Panc1 (cell line): Measurements from ENCODE around the gene EMC1. TPM values are rescaled to one million over a fixed set of nuclear protein-coding genes. Genes with fewer than 3 reads are reported as not detected.

Experiments used
- ATAC-seq: fragments of 200-7000 bp; cut with Tn5 transposase; 2 replicates; pipeline ENCODE4 v1.9.1; 2020; ENCODE audit warnings: mild to moderate bottlenecking, moderate library complexity
- BruUV-seq: library from RNA; stranded (reverse); fragments of 400-500 nt; replicated peaks from 2 replicates; lab custom pipeline; 2021; lab: Mats Ljungman, UMichigan
- CTCF ChIA-PET: fragments of 300-600 bp; sonication (Branson Sonifier 250); formaldehyde crosslinking; loops from one replicate; lab custom pipeline; 2022; ENCODE audit warnings: antibody characterized with exemption; lab: Charles Lee
- POLR2A ChIA-PET: fragments of 300-600 bp; sonication (Branson Sonifier 250); formaldehyde crosslinking; loops from one replicate; lab custom pipeline; 2022; ENCODE audit warnings: antibody characterized with exemption; lab: Charles Lee
- DNase-seq: peaks from one replicate; pipeline ENCODE4 v3.0.0-alpha.2; 2010; ENCODE audit warnings: low read depth, low spot score
- H3K27ac ChIP-seq: 2 replicates; pipeline ENCODE4 v1.5.1; 2011; ENCODE audit warnings: mild to moderate bottlenecking, low read length, inconsistent platforms
- H3K27me3 ChIP-seq: fragments of 200-500 bp; sonication (Bioruptor generic); 2 replicates; pipeline ENCODE4 v1.6.0; 2014; ENCODE audit warnings: low read length, inconsistent platforms; ENCODE audit not compliant: control insufficient read depth, insufficient read depth
- H3K36me3 ChIP-seq: fragments of 200-500 bp; sonication (Bioruptor generic); 2 replicates; pipeline ENCODE4 v1.5.1; 2014; ENCODE audit warnings: inconsistent platforms, mild to moderate bottlenecking, low read length, moderate library complexity; ENCODE audit not compliant: control insufficient read depth, insufficient read depth
- H3K4me1 ChIP-seq: 2 replicates; pipeline ENCODE4 v1.5.1; 2011; ENCODE audit warnings: inconsistent platforms, mild to moderate bottlenecking, low read length, moderate library complexity; ENCODE audit not compliant: control insufficient read depth, insufficient read depth
- H3K4me3 ChIP-seq, 2 experiments: 2 replicates each; pipeline ENCODE4 v1.5.1; 2011 to 2012; ENCODE audit warnings: low read depth in 2 of 2, low read length in 2 of 2, mild to moderate bottlenecking in 2 of 2, inconsistent platforms in 1 of 2, moderate library complexity in 1 of 2
- H3K9me3 ChIP-seq: fragments of 200-500 bp; sonication (Bioruptor generic); 2 replicates; pipeline ENCODE4 v1.5.1; 2014; ENCODE audit warnings: low read depth, mild to moderate bottlenecking, inconsistent platforms, low read length, moderate library complexity; ENCODE audit not compliant: control insufficient read depth, insufficient read depth
- POLR2AphosphoS5 ChIP-seq: IDR thresholded peaks from 2 replicates; pipeline ENCODE4 v1.6.1; 2012; ENCODE audit warnings: mild to moderate bottlenecking, low read depth, low read length, moderate library complexity
- SIN3A ChIP-seq: IDR thresholded peaks from 2 replicates; pipeline ENCODE4 v1.6.1; 2012; ENCODE audit warnings: low read depth, mild to moderate bottlenecking, low read length, moderate library complexity, borderline replicate concordance; ENCODE audit not compliant: insufficient read depth
- TCF7L2 ChIP-seq: IDR thresholded peaks from 2 replicates; pipeline ENCODE4 v1.6.1; 2011; ENCODE audit warnings: mild to moderate bottlenecking, low read depth, low read length, inconsistent platforms
- in situ Hi-C: cut with HindIII; loops from 2 replicates; pipeline ENCODE4 v1.10.0; 2016; ENCODE audit warnings: low sequenced_read_pairs, low pct_unique_long_range_greater_than_20kb
- intact Hi-C: fragments of 100-400 bp; cut with micrococcal nuclease; formaldehyde crosslinking; loops from one replicate; pipeline ENCODE4 v1.10.0; 2022; ENCODE audit not compliant: unreplicated experiment
- total RNA-seq: library from RNA; stranded (reverse); gene quantifications from one replicate; pipeline ENCODE4 v1.2.1, GENCODE V29; 2021; ENCODE audit not compliant: unreplicated experiment
- TF ChIP-seq, protein P1 (sequence below), 2 experiments: IDR thresholded peaks; 2 replicates each; pipeline ENCODE4 v1.6.1; 2011 to 2012; ENCODE audit warnings: low read depth in 2 of 2, control low read depth in 1 of 2, low read length in 1 of 2, mild to moderate bottlenecking in 1 of 2, moderate library complexity in 1 of 2; ENCODE audit not compliant: insufficient read depth in 1 of 2
- TF ChIP-seq, protein P2 (sequence below): fragments of 450-650 bp; IDR thresholded peaks from 2 replicates; pipeline ENCODE4 v1.5.1; 2017; ENCODE audit warnings: mild to moderate bottlenecking

The EMC1 gene
- total RNA-seq, 1 experiment from 2014 or later = 103 TPM

DNA sequence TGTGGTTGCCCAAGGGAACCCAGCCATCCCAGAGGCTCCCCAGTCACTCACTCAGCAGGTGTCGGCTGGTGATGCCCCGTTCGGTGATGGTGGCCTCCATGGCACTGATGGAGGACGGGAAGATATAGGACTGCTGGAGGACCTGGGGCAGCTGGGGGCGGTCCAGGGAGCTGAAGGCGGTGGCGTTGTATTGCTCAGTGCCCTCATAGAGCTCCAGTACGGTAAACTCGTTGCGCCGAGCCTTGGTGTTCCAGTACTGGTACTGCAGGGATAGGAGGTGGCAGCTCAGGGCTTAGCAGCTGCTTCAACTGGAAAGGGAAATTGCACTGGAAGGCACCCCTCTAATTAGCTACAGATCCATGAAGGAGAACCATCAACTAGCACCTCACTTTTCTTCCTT lies 28.8 kb downstream of the EMC1 start:
- Histone ChIP-seq H3K4me1 (no peaks in the 10 kb centered on the region), H3K27me3 (no peaks in the 10 kb centered on the region), H3K9me3 (no peaks in the 10 kb centered on the region), H3K4me3 (no peak overlapping the region), H3K27ac (no peak overlapping the region), H3K36me3 (peaks cover 17% of the 10 kb centered on the region)
- in situ Hi-C loops = no loop called here
- CTCF ChIA-PET = no interaction called here
- intact Hi-C loops = no loop called here
- no TSS peak for BruUV-seq
- POLR2A ChIA-PET = interaction anchor here (0.5 kb wide), 1 partner anchor 64 kb away, joined by 4 read pairs; no protein-coding TSS in a partner anchor
- ATAC-seq (no peak), DNase-seq (no peak)
- TF ChIP-seq, protein P1, sequence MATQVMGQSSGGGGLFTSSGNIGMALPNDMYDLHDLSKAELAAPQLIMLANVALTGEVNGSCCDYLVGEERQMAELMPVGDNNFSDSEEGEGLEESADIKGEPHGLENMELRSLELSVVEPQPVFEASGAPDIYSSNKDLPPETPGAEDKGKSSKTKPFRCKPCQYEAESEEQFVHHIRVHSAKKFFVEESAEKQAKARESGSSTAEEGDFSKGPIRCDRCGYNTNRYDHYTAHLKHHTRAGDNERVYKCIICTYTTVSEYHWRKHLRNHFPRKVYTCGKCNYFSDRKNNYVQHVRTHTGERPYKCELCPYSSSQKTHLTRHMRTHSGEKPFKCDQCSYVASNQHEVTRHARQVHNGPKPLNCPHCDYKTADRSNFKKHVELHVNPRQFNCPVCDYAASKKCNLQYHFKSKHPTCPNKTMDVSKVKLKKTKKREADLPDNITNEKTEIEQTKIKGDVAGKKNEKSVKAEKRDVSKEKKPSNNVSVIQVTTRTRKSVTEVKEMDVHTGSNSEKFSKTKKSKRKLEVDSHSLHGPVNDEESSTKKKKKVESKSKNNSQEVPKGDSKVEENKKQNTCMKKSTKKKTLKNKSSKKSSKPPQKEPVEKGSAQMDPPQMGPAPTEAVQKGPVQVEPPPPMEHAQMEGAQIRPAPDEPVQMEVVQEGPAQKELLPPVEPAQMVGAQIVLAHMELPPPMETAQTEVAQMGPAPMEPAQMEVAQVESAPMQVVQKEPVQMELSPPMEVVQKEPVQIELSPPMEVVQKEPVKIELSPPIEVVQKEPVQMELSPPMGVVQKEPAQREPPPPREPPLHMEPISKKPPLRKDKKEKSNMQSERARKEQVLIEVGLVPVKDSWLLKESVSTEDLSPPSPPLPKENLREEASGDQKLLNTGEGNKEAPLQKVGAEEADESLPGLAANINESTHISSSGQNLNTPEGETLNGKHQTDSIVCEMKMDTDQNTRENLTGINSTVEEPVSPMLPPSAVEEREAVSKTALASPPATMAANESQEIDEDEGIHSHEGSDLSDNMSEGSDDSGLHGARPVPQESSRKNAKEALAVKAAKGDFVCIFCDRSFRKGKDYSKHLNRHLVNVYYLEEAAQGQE (IDR thresholded peaks at IDR 0.05; ENCODE audit: insufficient read depth in 1 of 2, low read depth in 2 of 2, low read length in 1 of 2) = no peak
- no peak for TF ChIP-seq SIN3A
- TF ChIP-seq POLR2AphosphoS5 = no peak
- no peak for TF ChIP-seq TCF7L2
- TF ChIP-seq, protein P2, sequence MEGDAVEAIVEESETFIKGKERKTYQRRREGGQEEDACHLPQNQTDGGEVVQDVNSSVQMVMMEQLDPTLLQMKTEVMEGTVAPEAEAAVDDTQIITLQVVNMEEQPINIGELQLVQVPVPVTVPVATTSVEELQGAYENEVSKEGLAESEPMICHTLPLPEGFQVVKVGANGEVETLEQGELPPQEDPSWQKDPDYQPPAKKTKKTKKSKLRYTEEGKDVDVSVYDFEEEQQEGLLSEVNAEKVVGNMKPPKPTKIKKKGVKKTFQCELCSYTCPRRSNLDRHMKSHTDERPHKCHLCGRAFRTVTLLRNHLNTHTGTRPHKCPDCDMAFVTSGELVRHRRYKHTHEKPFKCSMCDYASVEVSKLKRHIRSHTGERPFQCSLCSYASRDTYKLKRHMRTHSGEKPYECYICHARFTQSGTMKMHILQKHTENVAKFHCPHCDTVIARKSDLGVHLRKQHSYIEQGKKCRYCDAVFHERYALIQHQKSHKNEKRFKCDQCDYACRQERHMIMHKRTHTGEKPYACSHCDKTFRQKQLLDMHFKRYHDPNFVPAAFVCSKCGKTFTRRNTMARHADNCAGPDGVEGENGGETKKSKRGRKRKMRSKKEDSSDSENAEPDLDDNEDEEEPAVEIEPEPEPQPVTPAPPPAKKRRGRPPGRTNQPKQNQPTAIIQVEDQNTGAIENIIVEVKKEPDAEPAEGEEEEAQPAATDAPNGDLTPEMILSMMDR = no peak

DNA sequence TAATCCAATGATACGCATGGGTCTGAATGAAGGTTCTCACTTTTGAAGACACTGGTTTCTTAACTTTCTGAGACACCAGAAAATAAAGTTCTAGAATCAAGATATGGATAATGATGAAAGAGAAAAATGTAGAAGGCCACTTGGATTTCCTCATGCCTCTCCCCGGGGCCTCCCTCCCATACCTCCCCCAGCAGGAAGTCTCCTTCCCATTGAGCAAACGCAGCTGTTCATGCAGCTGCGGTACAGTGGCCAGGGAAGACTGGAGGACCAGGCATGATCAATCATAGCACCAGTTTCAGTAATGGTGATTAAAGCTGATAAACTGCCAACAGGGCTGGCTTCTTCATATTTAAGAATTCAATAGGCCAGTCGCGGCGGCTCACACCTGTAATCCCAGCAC lies 30.3 kb downstream of the EMC1 start:
- in situ Hi-C loops (no loop called here), intact Hi-C loops (no loop called here)
- BruUV-seq = no TSS peak
- no peaks in the 10 kb centered on the region for H3K27me3 ChIP-seq
- no peak for ATAC-seq
- H3K36me3 ChIP-seq = peaks cover 22% of the 10 kb centered on the region
- POLR2A ChIA-PET = no interaction called here
- H3K27ac ChIP-seq = no peak overlapping the region
- TF ChIP-seq POLR2AphosphoS5 (no peak), TCF7L2 (no peak), SIN3A (no peak)
- TF ChIP-seq, protein P2 = no peak
- TF ChIP-seq, protein P1 (IDR thresholded peaks at IDR 0.05; ENCODE audit: insufficient read depth in 1 of 2, low read depth in 2 of 2, low read length in 1 of 2) = no peak
- CTCF ChIA-PET = no interaction called here
- DNase-seq = no peak
- H3K4me1 ChIP-seq = no peaks in the 10 kb centered on the region
- H3K4me3 ChIP-seq = no peak overlapping the region
- no peaks in the 10 kb centered on the region for H3K9me3 ChIP-seq
